ENCODE measurements around the gene KRTAP12-4.

GRCh38 chr21:44637018-44637850 lies 17.2 kb downstream of the KRTAP12-4 start, which contains the start of gene KRTAP10-10:
- TF ChIP-seq CTCF (IDR thresholded peaks at IDR 0.05) (no peak), POLR2A (IDR thresholded peaks at IDR 0.05) (no peak)
